GM10847 (cell line): Measurements from ENCODE around the gene CMTM5.

Experiments
- POLR2A ChIP-seq: IDR thresholded peaks from 2 replicates; pipeline ENCODE4 v1.6.1; 2011; ENCODE audit not compliant: insufficient read length; ENCODE audit errors: extremely low read depth

Gene CMTM5

DNA sequence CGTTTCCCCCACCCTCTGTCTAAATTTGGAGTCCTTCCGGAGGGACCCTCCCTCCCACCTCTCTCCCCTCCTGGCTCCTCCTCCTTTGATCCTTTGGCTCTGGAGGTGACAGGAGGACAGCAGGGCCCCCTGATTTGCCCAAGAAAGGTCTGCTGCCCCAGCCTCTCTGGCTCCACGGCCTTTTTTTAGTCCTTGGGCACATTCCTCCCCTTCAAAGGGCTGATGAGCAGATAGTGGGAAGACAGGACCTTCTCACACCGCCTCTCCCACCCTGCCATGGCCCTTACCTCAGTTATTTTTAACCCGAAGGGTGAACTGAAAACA is 31.4 kb downstream of the CMTM5 start:
- TF ChIP-seq POLR2A, result no peak

DNA sequence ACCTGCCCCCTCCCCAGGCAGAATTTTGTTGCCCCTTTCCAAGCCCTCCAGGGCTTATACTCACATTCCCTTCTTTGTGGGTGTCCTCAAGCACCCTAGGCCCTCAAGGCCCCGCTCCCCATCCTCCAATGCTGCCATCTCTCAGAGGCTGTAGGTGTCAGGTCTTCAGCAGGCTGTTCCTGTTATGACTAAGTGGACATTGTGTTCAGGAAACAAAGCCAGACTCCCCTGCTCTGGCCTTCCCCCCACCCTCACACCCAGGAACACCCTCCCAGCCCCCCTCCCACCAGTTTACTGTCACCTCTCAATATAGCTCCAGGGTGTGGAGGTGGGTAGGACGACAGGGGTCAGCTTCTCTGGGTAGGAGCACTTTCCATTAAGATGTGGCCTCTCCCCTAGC is 32.6 kb downstream of the CMTM5 start:
- no peak for TF ChIP-seq POLR2A

GRCh38 chr14:23409966-23410635 is 33.3 kb downstream of the CMTM5 start:
- TF ChIP-seq POLR2A, result no peak

DNA sequence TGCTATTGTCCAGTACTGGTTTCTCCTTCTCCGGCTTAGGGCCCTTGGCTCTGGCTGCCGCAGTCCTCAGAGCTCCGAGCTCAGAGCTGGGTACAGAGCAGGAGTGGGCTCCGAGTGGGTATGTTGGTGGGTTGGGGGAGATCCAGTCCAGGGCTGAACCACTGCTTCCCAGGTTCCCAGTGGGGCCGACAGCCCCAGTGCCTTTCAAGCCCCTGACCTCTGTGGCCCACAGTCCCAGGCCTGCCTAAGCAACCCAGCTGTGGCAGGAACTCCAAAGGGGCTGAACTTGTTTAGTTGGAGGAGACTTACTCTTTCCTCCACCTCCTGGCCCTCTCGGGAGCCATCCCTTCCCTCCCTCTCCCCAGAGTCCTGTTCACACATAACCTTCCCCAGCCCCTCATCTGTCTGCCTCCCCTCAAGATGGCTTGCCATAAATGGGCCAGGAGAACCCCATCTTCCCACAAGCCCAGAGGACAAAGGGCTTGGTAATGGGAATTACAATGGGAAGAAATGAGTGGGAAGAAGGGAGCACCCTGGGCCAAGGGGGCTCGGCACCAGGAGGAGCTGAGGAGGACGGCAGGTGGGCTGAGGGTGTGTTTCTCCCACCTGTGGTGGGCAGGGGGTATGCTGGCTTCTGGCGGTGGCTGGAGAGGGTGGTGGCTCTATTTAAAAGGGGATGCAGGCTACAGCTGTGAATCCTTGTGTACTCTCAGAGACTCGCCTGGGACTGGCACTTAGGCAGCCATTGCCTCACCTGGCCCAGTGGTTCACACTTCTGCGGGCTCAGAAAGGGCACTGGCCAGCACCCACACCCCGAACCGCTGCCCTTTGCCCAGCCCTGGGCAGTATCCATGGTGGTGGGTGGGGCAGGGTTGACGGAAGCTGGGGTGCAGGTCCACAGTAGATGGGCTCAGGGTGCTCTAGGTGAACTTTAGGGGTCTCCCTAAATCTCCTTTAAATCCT is 35.0 kb downstream of the CMTM5 start:
- TF ChIP-seq POLR2A, result no peak

GRCh38 chr14:23413681-23414080 is 36.8 kb downstream of the CMTM5 start:
- no peak for TF ChIP-seq POLR2A

GRCh38 chr14:23414254-23414653 is 37.4 kb downstream of the CMTM5 start:
- TF ChIP-seq POLR2A, result no peak

DNA sequence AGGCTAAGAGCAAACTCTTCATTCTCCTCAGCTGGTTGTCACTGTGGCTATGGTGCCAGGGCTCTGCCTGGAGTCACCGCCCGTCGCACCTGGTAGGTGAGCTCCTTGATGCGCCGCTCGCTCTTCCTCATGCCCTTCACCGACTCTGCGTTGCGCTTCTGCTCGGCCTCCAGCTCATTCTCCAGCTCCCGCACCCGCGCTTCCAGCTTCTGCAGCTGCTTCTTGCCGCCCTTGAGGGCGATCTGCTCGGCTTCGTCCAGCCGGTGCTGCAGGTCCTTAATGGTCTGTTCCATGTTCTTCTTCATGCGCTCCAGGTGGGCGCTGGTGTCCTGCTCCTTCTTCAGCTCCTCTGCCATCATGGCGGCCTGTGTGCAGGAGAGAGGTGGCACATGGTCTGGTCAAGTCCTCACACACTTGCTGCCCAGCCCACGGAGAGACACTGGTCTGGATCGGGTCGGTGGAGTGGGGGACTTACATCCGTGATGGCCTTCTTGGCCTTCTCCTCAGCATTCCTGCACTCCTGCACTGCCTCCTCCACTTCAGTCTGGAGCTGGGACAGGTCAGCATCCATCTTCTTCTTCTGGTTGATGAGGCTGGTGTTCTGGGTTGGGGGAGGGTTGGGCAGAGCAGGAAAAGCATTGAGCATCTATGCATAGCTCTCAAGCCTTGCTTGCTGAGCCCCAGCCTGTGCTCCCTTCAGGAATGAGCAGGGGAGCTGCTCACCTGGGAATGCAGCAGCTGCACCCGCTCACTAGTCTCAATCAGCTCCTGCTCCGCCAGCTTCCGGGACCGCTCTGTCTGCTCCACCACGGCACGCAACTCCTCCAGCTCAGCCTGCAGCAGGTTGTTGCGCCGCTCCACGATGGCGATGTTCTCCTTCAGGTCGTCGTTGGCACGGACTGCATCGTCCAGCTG is 38.3 kb downstream of the CMTM5 start:
- no peak for TF ChIP-seq POLR2A

DNA sequence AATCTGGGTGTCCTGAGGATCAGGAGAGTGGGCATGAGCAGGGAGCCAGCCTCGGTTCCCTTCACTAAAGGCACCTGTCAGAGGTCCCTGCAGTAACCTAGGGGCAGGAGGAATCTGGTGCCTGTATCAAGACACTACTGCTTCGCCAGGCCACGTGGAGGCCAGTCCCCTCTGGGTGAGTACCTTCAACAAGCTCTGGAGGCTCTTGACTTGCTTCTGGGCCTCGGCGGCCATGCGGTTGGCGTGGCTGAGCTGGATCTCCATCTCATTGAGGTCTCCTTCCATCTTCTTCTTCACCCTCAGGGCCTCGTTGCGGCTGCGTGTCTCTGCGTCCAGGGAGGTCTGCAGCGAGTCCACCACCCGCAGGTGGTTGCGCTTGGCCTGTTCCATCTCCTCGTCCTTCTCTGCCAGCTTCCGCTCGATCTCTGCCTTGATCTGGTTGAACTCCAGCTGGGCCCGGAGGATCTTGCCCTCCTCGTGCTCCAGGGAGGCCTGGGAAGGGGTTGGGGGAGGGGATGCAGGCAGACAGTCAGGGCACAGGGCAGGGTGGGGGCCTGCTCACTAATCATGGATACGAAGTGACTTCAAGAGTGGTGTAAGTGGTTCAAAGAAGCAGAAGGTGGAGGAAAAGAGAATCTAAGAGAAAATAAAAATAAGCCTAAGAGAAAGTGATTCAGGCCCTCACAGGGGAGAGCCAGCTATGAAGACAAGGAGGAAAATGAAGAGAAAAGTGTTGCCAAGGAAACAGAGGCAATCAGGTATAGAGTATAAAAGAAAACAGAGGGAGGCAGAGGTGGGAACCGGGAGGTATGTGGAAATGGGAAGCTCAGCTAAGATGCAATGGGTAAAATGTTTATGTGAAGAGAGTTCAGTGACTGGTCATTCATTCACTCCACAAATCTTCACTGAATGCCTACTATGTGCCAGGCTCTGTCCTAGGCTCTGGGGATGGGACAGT is 39.3 kb downstream of the CMTM5 start:
- TF ChIP-seq POLR2A, result no peak

- TF ChIP-seq POLR2A, result no peak
Observed at GRCh38 chr14:23416801-23417200, 40.0 kb downstream of the CMTM5 start.

- TF ChIP-seq POLR2A, result no peak
Observed at GRCh38 chr14:23418021-23418420, 41.2 kb downstream of the CMTM5 start.

- TF ChIP-seq POLR2A, result no peak
Observed at GRCh38 chr14:23421594-23421993, 44.7 kb downstream of the CMTM5 start.

DNA sequence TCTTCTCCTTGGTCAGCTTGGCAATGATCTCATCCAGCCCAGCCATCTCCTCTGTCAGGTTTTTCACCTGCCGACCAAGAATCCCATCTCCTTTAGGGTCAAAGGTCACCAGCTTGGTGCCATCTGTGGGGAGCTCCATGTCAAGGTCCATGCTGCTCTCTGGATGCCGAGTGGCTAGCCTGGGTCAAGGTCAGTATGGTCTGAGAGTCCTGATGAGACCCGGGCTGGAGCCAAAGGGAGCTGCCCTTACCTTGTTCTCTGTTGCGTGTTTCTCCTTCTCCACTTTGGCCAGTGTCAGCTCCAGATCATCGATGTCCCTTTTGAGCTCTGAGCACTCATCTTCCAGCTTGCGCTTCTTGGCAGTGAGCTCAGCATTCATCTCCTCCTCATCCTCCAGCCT is 46.8 kb downstream of the CMTM5 start:
- no peak for TF ChIP-seq POLR2A

- no peak for TF ChIP-seq POLR2A
Observed at GRCh38 chr14:23425169-23425568, 48.3 kb downstream of the CMTM5 start.

DNA sequence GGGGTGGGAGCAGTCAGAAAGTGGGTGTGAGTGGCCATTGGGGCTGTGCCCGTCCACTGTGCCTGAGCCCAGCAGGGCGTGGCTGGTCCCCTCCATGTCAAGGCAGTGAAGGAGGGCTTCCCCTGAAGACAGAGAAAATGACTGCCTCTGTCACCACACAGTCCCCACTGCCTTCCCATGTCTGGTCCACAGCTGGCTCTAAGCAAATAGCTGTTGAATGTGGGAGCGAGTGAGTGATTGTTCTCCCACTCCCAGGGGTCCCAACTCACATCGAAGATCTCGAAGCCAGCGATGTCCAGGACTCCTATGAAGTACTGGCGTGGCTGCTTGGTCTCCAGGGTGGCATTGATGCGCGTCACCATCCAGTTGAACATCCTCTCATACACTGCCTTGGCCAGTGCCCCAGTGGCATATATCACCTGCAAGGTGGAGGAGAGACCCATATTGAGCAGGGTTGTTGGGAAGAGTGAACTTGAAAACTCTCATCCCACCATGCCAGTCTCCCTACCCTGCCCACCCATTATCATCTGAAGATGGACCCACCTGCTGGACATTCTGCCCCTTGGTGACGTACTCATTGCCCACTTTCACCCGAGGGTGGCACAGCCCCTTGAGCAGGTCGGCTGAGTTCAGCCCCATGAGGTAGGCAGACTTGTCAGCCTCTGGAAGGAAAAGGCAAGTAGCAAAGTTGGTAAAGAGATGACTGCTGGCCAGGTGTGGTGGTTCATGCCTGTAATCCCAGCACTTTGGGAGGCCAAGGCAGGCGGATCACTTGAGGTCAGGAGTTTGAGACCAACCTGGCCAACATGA is 52.0 kb downstream of the CMTM5 start:
- TF ChIP-seq POLR2A, result no peak
